GM21717 (cell line): ENCODE measurements around the gene SPDL1.

Source experiments
- ATAC-seq: cut with Tn5 transposase; IDR thresholded peaks from one replicate; pipeline ENCODE4 v1.9.1; 2021; ENCODE audit warnings: mild to moderate bottlenecking, moderate library complexity; ENCODE audit not compliant: unreplicated experiment

Gene SPDL1

DNA sequence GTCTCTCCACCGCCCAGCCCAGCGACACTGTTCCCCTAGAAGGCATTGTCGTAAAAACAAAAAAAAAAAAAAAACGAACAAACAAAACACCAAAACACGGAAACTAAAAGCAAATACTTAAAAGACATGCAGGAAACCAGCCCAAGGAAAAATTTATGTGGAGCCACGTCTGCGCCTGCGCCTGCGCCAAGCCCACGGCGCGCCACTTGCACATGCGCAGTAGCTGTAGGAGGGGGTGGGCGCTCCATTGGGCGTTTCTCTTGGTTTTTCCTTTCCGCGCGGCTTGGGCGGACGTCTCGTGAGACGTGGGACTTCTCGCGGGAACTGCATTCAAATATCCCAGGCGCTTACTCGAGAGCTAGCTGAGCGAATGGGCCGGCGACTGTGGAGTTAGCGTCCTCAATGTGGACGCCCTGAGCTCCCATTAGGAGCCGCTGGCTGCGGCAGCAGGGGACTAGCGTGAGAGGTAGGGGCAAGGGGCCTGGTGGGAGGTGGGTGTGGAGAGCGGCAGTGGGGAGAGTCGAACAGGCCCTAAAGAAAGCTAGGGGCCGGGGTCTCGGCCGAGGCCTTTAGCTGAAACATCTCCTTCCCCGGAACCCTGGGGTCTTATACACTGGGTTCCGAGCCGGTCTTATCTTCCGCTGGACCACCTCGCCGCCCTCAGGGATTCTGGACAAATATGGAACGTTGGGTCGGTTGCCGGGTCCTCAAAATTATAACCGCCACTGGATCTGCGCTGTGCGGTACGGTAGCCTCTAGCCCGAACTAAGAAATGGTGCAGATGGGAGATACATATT, at the start of gene SPDL1:
Gene SPDL1 (plus strand): TSS at position 350 of the 797 bp plus-strand sequence. CDS start 4,644 bp downstream, outside the sequence.
- peak; percentile 88 for ATAC-seq

- no peak for ATAC-seq
These were observed 49.2 kb upstream of the SPDL1 start for GRCh38 chr5:169534311-169534880.

DNA sequence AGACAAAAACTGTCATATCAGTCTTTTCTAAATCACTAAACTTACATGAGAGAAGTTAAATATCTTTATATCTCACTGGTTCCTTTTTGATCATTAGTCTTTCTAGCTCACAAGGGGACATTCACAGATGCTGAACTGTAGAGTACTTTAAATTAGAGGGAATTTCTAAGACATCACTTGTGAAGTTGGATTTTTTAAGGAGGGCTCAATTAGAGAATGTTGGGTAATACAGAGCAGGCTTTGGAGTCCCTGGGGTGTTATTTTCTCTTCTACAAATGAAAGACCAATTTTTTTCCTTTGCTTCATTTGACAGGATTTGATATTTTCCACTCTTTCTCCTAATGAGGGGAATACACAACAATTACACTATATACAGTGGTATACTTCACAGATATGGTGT, 48.6 kb upstream of the SPDL1 start:
- ATAC-seq, result no peak

DNA sequence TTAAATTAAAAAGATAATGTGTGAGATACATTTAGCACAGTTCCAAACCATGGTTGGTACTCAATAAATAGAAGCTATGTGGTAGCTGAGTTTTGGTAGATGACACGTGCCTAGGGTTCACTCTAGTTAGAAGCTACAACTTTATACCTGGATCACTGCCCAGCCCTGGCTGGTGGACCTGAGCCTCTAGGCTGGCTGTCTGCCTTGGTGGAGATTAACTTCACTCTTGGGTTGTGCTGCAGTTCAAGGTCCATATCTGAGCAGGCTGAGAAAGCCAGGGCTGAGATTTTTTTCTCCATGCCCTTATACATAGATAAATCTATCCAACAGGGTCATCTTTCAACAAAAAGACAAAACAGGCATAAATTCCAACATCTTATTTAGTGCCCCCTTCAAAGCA, 44.6 kb upstream of the SPDL1 start:
- no peak for ATAC-seq

- no peak for ATAC-seq
These were observed 40.8 kb upstream of the SPDL1 start for GRCh38 chr5:169542811-169543210.

DNA sequence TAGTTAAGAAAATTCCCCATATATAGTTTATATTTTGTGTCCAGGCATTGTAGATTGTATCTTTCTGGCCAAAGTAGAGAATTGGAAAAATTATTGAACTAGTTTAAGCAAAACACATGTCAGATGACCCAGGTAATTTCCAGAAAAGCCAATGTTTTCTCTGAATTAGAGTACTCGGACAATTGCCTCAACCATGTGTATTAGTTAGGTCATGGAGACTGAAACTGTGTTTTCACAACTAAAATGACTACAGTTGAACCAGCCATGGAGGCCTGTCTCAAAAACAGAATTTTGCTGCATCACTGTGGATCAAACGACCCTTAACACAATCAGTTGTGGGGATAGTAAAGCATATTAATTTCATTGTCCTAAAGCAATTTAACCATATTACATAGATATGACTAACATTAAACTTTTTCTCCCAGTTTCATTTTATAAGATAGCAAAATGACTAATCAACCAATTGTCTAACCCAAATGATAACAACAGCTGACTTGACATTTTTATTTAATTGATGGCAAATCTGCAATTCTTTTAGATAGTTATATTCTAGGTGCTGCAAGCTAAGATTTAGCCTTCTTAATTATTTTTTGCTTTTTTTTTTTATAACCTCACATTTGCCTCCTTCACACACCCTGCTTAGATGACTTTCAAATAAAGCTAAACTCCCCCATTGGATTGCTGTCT, 39.2 kb upstream of the SPDL1 start:
- no peak for ATAC-seq

- ATAC-seq, result peak; percentile 72
These were observed 37.8 kb upstream of the SPDL1 start for GRCh38 chr5:169545762-169546161.

- ATAC-seq, result no peak
These were observed 37.2 kb upstream of the SPDL1 start for GRCh38 chr5:169546346-169546745.

- ATAC-seq, result no peak
These were observed 36.1 kb upstream of the SPDL1 start for GRCh38 chr5:169547508-169547907.

- no peak for ATAC-seq
These were observed 35.3 kb upstream of the SPDL1 start for GRCh38 chr5:169548315-169548714.

DNA sequence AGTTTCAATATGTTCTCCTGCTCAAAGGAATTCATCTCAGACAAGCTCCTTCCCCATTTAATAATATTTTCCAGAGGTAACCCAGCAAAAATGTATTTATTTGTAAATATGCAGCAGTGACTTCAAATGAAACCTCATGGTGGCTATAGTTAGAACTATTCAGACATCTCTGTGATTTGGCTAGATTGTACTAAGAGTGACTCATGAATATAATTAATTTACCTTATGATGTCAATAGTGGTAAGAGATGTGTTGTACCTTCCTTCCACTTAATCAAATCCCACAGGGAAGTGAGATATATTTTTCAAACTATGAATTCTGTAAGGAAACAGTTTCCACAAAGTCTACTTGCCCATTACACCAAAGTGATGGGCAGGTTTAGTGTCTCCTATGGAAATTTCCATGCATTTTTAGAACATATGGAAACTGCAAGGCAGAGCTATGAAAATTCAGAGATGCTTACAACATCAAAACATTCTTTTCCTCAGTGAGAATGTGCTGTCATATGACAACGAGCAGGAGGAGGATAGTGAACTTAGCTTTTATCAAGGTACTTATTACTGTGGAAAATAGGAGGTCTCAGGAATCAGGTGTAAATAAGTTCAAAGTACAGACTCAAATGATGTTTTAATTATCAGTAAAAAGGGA, 34.0 kb upstream of the SPDL1 start:
- ATAC-seq, result no peak

DNA sequence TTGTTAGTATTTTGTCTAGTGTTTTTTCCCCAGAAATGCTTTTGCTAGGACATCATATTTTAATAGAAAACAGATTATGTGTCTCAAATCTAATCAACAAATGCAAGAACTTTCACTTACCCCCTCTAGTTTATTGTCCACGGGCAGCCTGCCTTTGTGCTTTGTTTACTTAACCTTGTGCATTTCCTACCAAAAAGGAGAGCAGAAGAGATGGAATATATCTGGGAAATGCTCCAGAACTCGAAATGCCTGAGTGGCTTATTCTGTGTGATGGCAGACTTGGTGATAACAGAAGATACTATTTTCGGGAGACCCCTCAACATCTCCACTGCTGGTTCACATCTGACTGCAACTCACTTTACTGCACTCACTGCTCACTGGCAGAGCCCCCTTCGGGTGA, 33.3 kb upstream of the SPDL1 start:
- ATAC-seq, result no peak

DNA sequence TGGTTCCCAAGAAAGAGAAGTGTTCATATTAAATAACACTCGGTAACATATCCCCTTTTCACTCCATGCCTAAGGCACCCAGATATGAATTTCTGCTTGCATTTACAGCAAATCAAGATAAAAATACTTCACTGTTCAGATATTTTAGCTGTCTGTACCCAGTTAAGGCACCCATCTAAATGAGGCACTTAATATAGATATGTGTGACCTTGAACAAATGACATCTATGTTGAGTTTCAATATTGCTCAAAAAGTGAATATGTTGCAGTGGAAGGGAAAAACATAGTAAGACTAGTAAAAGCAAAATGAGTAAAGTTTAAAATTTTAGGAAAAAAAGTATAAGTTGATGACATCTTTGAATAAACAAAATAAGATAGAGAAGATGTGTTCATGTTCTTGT, 32.4 kb upstream of the SPDL1 start:
- no peak for ATAC-seq

DNA sequence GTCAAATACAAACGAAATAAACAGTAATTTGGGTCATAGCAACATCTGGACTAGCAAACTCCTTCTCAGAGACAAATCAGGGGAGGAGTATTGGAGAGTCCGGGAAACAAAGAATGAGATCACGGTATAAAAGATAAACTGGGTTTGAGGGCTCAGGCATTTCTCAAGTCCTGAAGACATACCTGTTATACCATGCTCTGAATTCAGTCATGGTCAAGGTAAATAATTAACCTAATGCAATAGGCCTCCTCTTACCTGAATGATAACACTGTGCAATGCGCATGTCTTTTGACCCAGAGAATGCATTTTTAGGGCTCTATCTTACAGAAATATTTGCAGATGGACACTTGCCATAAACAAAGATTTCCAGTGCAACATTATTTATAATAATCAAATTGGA, 31.9 kb upstream of the SPDL1 start:
- ATAC-seq, result no peak

GRCh38 chr5:169554251-169554650, 29.3 kb upstream of the SPDL1 start:
- ATAC-seq, result peak; percentile 56

GRCh38 chr5:169557838-169558237, 25.7 kb upstream of the SPDL1 start:
- ATAC-seq, result no peak

- no peak for ATAC-seq
These were observed 21.7 kb upstream of the SPDL1 start for GRCh38 chr5:169561893-169562292.

GRCh38 chr5:169563369-169563768, 20.2 kb upstream of the SPDL1 start:
- ATAC-seq, result no peak

DNA sequence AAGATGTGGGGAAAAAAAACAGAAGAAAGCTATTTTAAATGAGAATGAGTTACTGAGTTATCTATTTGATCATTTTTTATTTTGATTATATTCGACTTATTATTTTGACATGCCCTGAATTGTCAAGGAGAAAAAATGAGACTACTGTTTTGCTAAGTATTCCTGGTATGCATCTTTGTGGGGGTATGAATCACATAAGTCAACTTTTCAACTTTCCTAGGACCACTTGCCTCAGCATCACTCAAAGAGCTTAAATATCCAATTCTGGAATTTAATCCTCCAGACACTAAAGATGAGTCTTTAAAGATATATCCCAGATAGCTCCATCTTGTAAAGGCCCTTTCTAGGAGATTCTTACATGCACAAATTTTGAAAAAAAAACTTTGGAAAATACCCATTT, 17.4 kb upstream of the SPDL1 start:
- no peak for ATAC-seq

- no peak for ATAC-seq
These were observed 16.5 kb upstream of the SPDL1 start for GRCh38 chr5:169567079-169567478.

DNA sequence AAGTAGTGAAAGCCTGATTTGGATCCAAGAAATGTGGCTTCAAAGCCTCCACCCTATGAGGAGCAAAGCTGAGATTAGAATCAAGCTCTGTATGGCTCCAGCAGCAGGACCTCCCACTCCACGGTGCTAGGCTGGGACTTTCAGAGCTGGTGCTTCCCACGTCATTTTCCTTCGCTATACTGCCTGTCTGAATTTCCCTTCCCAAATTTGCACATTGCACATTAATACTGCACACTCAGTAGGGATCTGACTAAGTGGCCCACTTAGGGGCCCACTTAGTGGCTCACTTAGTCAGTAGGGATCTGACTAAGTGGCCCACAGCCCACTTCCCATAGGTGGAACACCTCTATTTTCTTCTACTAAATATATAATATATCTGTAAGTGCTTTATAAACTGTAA, 14.1 kb upstream of the SPDL1 start:
- ATAC-seq, result no peak

- no peak for ATAC-seq
These were observed 12.2 kb upstream of the SPDL1 start for GRCh38 chr5:169571355-169571754.
